HEK293T (cell line): ENCODE data around the gene CBFA2T3.

Experiments used
- ARNT ChIP-seq: fragments of 450-650 bp; IDR thresholded peaks from 2 replicates; pipeline ENCODE4 v1.6.1; 2017; ENCODE audit warnings: mild to moderate bottlenecking
- BHLHE40 ChIP-seq: fragments of 450-650 bp; IDR thresholded peaks from 2 replicates; pipeline ENCODE4 v1.6.1; 2016; ENCODE audit warnings: mild to moderate bottlenecking, moderate library complexity, borderline replicate concordance
- CTBP1 ChIP-seq: fragments of 450-650 bp; IDR thresholded peaks from 2 replicates; pipeline ENCODE4 v1.6.1; 2016; ENCODE audit warnings: borderline replicate concordance
- FOXA1 ChIP-seq: fragments of 450-650 bp; IDR thresholded peaks from 2 replicates; pipeline ENCODE4 v1.6.1; 2016; ENCODE audit warnings: mild to moderate bottlenecking
- FOXK2 ChIP-seq: fragments of 450-650 bp; IDR thresholded peaks from 2 replicates; pipeline ENCODE4 v1.6.1; 2016; ENCODE audit warnings: mild to moderate bottlenecking
- FOXM1 ChIP-seq: fragments of 450-650 bp; IDR thresholded peaks from 2 replicates; pipeline ENCODE4 v1.6.1; 2017; ENCODE audit warnings: mild to moderate bottlenecking, borderline replicate concordance
- HDGF ChIP-seq: fragments of 450-650 bp; IDR thresholded peaks from 2 replicates; pipeline ENCODE4 v1.6.1; 2017; ENCODE audit warnings: antibody characterized with exemption, borderline replicate concordance
- L3MBTL2 ChIP-seq: fragments of 450-650 bp; conservative IDR thresholded peaks from 2 replicates; pipeline ENCODE4 v1.6.1; 2016; ENCODE audit warnings: mild to moderate bottlenecking
- NFRKB ChIP-seq: fragments of 450-650 bp; IDR thresholded peaks from 2 replicates; pipeline ENCODE4 v1.6.1; 2016; ENCODE audit warnings: mild to moderate bottlenecking, moderate library complexity
- SUZ12 ChIP-seq: fragments of 450-650 bp; IDR thresholded peaks from 2 replicates; pipeline ENCODE4 v1.6.1; 2016; ENCODE audit warnings: mild to moderate bottlenecking
- ZNF384 ChIP-seq: fragments of 450-650 bp; IDR thresholded peaks from 2 replicates; pipeline ENCODE4 v1.6.1; 2016

DNA sequence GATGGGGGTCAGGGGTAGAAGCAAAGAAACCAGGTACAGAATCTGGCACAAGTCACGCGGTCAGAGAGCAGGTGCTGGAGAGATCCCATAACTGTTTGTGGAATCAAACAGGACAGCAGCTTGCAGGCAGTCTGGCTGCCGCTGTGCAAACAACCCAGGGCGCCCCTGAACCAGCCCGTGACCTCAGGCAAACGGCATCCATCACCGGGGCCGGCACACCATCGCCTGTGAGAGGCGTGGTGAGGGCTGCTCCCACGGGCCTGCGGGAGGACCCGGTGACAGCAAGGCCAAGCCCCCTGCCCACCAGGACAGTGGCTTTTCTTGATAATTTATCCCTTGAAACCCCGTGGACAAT, 47.9 kb downstream of the CBFA2T3 start:
- TF ChIP-seq NFRKB (no peak), CTBP1 (no peak), FOXA1 (no peak), BHLHE40 (no peak), FOXM1 (no peak), HDGF (no peak), SUZ12 (no peak), FOXK2 (no peak), L3MBTL2 (no peak), ZNF384 (no peak), ARNT (no peak)
